HepG2 (cell line): Measurements from ENCODE around the gene VEZF1. TPM values are rescaled to one million over a fixed set of nuclear protein-coding genes. Genes with fewer than 3 reads are reported as not detected.

Experiments used
- HOXA3 ChIP-seq: sonication (generic); formaldehyde crosslinking; IDR thresholded peaks from 2 replicates; pipeline ENCODE4 v1.5.0; 2020; ENCODE audit warnings: missing genetic modification reagents
- NFYB ChIP-seq: sonication (generic); formaldehyde crosslinking; IDR thresholded peaks from 2 replicates; pipeline ENCODE4 v1.4.0; 2020; ENCODE audit warnings: missing genetic modification reagents
- NR2F6 ChIP-seq, 2 experiments: IDR thresholded peaks; 2 replicates each; pipeline ENCODE4 v1.6.1; 2016; ENCODE audit warnings: antibody characterized with exemption in 1 of 2, mild to moderate bottlenecking in 1 of 2
- REPIN1 ChIP-seq: sonication (generic); formaldehyde crosslinking; IDR thresholded peaks from 2 replicates; pipeline ENCODE4 v1.8.0; 2022; ENCODE audit warnings: missing genetic modification reagents, low read depth, mild to moderate bottlenecking, borderline replicate concordance
- STAT5B ChIP-seq: sonication (generic); formaldehyde crosslinking; IDR thresholded peaks from 2 replicates; pipeline ENCODE4 v1.4.0; 2020; ENCODE audit warnings: missing genetic modification reagents
- ZBTB7A ChIP-seq: sonication (generic); formaldehyde crosslinking; IDR thresholded peaks from 2 replicates; pipeline ENCODE4 v1.8.0; 2022; ENCODE audit warnings: mild to moderate bottlenecking, missing genetic modification reagents
- ZNF3 ChIP-seq: IDR thresholded peaks from 2 replicates; pipeline ENCODE4 v1.7.0; 2017; ENCODE audit warnings: inconsistent platforms
- ZNF547 ChIP-seq: sonication (generic); formaldehyde crosslinking; IDR thresholded peaks from 2 replicates; pipeline ENCODE4 v1.5.1; 2020; ENCODE audit warnings: mild to moderate bottlenecking, missing genetic modification reagents
- polyA plus RNA-seq, 8 experiments: library from polyadenylated mRNA; depleted of rRNA in 3 of 8; stranded (reverse) in 7 of 8; unstranded in 1 of 8; fragments of >200 nt; fragmentation: Illumina TruSeq in 4 of 8; extraction: Trizol in 4 of 8; gene quantifications; 2 replicates each; pipeline versions ENCODE4 v1.2.1 to v1.2.3, GENCODE V29; 2011 to 2016; ENCODE audit warnings: low read depth in 4 of 8, missing spikeins in 1 of 8, mixed read lengths in 1 of 8; ENCODE audit not compliant: insufficient read depth in 1 of 8
- total RNA-seq, 5 experiments: library from RNA; depleted of rRNA; stranded (reverse); fragments of >200 nt; fragmentation: Illumina TruSeq; extraction: Trizol; gene quantifications; 2 replicates each; pipeline ENCODE4 v1.2.3, GENCODE V29; 2016; ENCODE audit warnings: low read depth in 1 of 5
- TF ChIP-seq, protein P1 (sequence below): sonication (generic); formaldehyde crosslinking; IDR thresholded peaks from 2 replicates; pipeline ENCODE4 v1.4.0; 2020; ENCODE audit warnings: missing genetic modification reagents
- TF ChIP-seq, protein P2 (sequence below): sonication (generic); formaldehyde crosslinking; IDR thresholded peaks from 2 replicates; pipeline ENCODE4 v1.5.0; 2020; ENCODE audit warnings: mild to moderate bottlenecking, low read depth, missing genetic modification reagents, borderline replicate concordance
- TF ChIP-seq, protein P3 (sequence below): sonication (generic); formaldehyde crosslinking; IDR thresholded peaks from 2 replicates; pipeline ENCODE4 v1.4.0; 2020; ENCODE audit warnings: mild to moderate bottlenecking, missing genetic modification reagents, borderline replicate concordance
- TF ChIP-seq, protein P4 (sequence below): sonication (generic); formaldehyde crosslinking; IDR thresholded peaks from 2 replicates; pipeline ENCODE4 v1.4.0; 2020; ENCODE audit warnings: missing genetic modification reagents, borderline replicate concordance
- TF ChIP-seq, protein P5 (sequence below): sonication (generic); formaldehyde crosslinking; IDR thresholded peaks from 2 replicates; pipeline ENCODE4 v1.5.1; 2020; ENCODE audit warnings: mild to moderate bottlenecking, missing genetic modification reagents, moderate library complexity

Gene VEZF1
- total and polyA plus RNA-seq, 2 of the 13 experiments (the other 11 are each of a cell fraction or from before 2014, with no cell fraction given): 45.9 to 49.7 TPM

DNA sequence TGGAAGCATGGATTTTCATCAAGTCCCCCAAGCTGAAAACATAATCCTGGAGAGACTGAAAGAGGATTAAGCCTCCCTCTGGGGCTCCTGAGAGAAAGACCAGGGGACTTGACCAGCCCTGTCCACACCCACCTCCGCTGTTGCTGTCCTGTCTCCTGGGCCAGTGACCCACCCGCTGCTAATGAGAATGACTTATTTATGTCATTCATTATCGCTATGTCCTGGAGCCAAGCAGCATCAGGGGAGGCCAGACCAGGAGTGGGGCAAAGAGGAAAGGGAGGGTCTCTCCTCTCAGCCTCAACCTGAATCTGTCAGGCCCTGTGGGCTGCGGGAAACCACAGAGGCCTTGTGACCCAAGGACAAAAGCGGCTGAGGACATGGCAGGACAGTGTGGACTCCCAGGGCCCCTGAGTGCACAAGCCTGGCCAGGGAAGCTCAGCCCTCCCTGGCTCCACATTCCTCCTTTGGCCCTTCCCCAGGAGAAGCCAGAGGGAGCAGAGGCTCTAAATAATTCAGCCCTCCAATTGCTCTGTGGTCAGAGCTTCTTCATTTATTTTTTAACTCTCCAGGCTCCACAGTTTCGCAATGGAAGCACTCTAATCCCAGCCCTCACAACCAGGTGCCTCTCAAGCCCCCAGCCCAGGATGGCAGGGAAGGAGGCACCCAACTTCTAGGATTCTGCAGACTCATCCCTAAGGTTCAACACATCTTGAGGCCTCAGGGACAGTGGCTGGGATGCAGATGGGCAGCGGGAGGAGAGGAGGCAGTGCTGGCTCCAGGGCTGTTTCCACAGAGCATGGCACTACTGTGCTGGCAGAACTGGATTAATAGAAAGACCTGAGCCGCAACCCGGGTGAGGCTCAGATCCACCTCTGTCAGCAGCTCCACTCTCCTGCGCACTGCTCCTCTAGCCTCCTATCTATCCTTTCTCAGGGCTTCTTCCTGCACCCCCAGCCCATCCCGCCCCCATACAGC, 51.9 kb downstream of the VEZF1 start (continued):
- 0 out of 2 replicates have a peak, but pooled peaks have one; percentile 48 for TF ChIP-seq REPIN1
- TF ChIP-seq, protein P1, sequence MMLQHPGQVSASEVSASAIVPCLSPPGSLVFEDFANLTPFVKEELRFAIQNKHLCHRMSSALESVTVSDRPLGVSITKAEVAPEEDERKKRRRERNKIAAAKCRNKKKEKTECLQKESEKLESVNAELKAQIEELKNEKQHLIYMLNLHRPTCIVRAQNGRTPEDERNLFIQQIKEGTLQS (CRISPR knock-in tag): no peak; the same call in 1 of the 2 replicates
- peak; percentile 30; the same call in 1 of the 2 replicates for TF ChIP-seq HOXA3 (CRISPR knock-in tag)
- no peak for TF ChIP-seq NFYB
- TF ChIP-seq ZBTB7A (CRISPR knock-in tag): peak; percentile 77; the same call in 1 of the 2 replicates
- TF ChIP-seq ZNF547: peak; percentile 42; the same call in 1 of the 2 replicates
- TF ChIP-seq, protein P2, sequence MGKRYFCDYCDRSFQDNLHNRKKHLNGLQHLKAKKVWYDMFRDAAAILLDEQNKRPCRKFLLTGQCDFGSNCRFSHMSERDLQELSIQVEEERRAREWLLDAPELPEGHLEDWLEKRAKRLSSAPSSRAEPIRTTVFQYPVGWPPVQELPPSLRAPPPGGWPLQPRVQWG (CRISPR knock-in tag): no peak
- TF ChIP-seq STAT5B: no peak
- TF ChIP-seq, protein P3, sequence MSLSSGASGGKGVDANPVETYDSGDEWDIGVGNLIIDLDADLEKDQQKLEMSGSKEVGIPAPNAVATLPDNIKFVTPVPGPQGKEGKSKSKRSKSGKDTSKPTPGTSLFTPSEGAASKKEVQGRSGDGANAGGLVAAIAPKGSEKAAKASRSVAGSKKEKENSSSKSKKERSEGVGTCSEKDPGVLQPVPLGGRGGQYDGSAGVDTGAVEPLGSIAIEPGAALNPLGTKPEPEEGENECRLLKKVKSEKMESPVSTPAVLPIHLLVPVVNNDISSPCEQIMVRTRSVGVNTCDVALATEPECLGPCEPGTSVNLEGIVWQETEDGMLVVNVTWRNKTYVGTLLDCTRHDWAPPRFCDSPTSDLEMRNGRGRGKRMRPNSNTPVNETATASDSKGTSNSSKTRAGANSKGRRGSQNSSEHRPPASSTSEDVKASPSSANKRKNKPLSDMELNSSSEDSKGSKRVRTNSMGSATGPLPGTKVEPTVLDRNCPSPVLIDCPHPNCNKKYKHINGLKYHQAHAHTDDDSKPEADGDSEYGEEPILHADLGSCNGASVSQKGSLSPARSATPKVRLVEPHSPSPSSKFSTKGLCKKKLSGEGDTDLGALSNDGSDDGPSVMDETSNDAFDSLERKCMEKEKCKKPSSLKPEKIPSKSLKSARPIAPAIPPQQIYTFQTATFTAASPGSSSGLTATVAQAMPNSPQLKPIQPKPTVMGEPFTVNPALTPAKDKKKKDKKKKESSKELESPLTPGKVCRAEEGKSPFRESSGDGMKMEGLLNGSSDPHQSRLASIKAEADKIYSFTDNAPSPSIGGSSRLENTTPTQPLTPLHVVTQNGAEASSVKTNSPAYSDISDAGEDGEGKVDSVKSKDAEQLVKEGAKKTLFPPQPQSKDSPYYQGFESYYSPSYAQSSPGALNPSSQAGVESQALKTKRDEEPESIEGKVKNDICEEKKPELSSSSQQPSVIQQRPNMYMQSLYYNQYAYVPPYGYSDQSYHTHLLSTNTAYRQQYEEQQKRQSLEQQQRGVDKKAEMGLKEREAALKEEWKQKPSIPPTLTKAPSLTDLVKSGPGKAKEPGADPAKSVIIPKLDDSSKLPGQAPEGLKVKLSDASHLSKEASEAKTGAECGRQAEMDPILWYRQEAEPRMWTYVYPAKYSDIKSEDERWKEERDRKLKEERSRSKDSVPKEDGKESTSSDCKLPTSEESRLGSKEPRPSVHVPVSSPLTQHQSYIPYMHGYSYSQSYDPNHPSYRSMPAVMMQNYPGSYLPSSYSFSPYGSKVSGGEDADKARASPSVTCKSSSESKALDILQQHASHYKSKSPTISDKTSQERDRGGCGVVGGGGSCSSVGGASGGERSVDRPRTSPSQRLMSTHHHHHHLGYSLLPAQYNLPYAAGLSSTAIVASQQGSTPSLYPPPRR (CRISPR knock-in tag): 0 out of 2 replicates have a peak, but pooled peaks have one; percentile 8
- no peak for TF ChIP-seq ZNF3
- TF ChIP-seq, protein P4, sequence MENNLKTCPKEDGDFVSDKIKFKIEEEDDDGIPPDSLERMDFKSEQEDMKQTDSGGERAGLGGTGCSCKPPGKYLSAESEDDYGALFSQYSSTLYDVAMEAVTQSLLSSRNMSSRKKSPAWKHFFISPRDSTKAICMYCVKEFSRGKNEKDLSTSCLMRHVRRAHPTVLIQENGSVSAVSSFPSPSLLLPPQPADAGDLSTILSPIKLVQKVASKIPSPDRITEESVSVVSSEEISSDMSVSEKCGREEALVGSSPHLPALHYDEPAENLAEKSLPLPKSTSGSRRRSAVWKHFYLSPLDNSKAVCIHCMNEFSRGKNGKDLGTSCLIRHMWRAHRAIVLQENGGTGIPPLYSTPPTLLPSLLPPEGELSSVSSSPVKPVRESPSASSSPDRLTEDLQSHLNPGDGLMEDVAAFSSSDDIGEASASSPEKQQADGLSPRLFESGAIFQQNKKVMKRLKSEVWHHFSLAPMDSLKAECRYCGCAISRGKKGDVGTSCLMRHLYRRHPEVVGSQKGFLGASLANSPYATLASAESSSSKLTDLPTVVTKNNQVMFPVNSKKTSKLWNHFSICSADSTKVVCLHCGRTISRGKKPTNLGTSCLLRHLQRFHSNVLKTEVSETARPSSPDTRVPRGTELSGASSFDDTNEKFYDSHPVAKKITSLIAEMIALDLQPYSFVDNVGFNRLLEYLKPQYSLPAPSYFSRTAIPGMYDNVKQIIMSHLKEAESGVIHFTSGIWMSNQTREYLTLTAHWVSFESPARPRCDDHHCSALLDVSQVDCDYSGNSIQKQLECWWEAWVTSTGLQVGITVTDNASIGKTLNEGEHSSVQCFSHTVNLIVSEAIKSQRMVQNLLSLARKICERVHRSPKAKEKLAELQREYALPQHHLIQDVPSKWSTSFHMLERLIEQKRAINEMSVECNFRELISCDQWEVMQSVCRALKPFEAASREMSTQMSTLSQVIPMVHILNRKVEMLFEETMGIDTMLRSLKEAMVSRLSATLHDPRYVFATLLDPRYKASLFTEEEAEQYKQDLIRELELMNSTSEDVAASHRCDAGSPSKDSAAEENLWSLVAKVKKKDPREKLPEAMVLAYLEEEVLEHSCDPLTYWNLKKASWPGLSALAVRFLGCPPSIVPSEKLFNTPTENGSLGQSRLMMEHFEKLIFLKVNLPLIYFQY: 0 out of 2 replicates have a peak, but pooled peaks have one; percentile 30
- TF ChIP-seq, protein P5, sequence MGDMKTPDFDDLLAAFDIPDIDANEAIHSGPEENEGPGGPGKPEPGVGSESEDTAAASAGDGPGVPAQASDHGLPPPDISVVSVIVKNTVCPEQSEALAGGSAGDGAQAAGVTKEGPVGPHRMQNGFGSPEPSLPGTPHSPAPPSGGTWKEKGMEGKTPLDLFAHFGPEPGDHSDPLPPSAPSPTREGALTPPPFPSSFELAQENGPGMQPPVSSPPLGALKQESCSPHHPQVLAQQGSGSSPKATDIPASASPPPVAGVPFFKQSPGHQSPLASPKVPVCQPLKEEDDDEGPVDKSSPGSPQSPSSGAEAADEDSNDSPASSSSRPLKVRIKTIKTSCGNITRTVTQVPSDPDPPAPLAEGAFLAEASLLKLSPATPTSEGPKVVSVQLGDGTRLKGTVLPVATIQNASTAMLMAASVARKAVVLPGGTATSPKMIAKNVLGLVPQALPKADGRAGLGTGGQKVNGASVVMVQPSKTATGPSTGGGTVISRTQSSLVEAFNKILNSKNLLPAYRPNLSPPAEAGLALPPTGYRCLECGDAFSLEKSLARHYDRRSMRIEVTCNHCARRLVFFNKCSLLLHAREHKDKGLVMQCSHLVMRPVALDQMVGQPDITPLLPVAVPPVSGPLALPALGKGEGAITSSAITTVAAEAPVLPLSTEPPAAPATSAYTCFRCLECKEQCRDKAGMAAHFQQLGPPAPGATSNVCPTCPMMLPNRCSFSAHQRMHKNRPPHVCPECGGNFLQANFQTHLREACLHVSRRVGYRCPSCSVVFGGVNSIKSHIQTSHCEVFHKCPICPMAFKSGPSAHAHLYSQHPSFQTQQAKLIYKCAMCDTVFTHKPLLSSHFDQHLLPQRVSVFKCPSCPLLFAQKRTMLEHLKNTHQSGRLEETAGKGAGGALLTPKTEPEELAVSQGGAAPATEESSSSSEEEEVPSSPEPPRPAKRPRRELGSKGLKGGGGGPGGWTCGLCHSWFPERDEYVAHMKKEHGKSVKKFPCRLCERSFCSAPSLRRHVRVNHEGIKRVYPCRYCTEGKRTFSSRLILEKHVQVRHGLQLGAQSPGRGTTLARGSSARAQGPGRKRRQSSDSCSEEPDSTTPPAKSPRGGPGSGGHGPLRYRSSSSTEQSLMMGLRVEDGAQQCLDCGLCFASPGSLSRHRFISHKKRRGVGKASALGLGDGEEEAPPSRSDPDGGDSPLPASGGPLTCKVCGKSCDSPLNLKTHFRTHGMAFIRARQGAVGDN: peak; percentile 88
- TF ChIP-seq NR2F6 (IDR thresholded peaks at IDR 0.05): peak; percentile 11; the same call in 1 of the 2 replicates
- peak; percentile 34; the same call in 1 of the 2 replicates for TF ChIP-seq NR2F6 (CRISPR knock-in tag; IDR thresholded peaks at IDR 0.05)
